Measurements from ENCODE around the gene MACROD1. TPM values are rescaled to one million over a fixed set of nuclear protein-coding genes. Genes with fewer than 3 reads are reported as not detected.
A peak's percentile ranks its signal among the peaks of the same experiment; 100 is the strongest.

Gene MACROD1
- total and polyA plus RNA-seq, 2 of the 13 experiments (the other 11 are each of a cell fraction or from before 2014, with no cell fraction given), result 23.1 to 34.5 TPM

DNA sequence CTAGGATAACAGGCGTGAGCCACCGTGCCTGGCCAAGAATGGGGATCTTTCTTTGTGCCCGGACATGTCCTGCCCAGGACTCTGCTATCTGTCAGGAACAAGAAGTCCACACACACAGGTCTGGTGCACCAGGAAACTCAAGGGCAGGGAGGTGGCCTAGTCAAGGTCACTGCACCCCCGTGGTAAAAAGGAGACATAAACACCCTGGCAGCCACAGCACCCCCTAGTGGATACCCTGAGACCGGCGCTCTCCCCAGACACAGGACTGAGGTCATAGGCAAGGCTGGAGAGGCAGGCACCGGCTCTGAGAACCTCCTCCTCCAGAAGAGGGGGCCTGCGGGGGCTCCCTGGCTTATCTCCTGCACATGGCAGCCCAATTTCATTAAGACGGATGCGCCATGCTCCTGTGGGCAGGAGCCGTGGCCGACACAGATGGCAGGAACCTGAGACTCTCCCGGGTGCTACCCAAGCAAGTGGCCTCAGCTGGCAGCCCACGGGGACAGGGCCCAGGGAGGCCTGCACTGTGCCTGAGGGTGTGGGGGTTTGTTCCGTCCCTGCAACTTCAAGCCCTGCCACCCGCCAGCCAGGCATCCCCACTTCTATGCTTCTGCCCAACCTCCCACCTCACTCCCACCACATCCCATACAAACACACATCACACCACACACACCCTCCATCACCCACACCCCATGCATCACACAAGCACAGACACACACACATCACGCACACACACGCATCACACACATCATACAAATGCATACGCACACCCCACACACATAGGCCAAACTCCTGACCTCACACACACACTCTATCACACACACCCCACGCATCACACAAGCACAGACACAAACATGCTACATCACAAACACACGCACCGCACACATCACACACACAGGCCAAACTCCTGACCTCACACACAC, 19.6 kb downstream of the MACROD1 start (continued):
- TF ChIP-seq, protein P1, sequence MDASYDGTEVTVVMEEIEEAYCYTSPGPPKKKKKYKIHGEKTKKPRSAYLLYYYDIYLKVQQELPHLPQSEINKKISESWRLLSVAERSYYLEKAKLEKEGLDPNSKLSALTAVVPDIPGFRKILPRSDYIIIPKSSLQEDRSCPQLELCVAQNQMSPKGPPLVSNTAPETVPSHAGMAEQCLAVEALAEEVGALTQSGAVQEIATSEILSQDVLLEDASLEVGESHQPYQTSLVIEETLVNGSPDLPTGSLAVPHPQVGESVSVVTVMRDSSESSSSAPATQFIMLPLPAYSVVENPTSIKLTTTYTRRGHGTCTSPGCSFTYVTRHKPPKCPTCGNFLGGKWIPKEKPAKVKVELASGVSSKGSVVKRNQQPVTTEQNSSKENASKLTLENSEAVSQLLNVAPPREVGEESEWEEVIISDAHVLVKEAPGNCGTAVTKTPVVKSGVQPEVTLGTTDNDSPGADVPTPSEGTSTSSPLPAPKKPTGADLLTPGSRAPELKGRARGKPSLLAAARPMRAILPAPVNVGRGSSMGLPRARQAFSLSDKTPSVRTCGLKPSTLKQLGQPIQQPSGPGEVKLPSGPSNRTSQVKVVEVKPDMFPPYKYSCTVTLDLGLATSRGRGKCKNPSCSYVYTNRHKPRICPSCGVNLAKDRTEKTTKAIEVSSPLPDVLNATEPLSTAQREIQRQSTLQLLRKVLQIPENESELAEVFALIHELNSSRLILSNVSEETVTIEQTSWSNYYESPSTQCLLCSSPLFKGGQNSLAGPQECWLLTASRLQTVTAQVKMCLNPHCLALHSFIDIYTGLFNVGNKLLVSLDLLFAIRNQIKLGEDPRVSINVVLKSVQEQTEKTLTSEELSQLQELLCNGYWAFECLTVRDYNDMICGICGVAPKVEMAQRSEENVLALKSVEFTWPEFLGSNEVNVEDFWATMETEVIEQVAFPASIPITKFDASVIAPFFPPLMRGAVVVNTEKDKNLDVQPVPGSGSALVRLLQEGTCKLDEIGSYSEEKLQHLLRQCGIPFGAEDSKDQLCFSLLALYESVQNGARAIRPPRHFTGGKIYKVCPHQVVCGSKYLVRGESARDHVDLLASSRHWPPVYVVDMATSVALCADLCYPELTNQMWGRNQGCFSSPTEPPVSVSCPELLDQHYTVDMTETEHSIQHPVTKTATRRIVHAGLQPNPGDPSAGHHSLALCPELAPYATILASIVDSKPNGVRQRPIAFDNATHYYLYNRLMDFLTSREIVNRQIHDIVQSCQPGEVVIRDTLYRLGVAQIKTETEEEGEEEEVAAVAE (CRISPR knock-in tag; IDR thresholded peaks at IDR 0.05; ENCODE audit: borderline replicate concordance), result no peak
- TF ChIP-seq ZNF10 (CRISPR knock-in tag; IDR thresholded peaks at IDR 0.05; ENCODE audit: borderline replicate concordance, low read depth) (no peak), ELF3 (CRISPR knock-in tag; IDR thresholded peaks at IDR 0.05) (0 out of 2 replicates have a peak, but pooled peaks have one; percentile 40), KDM4B (CRISPR knock-in tag; IDR thresholded peaks at IDR 0.05) (no peak), HNRNPL (IDR thresholded peaks at IDR 0.05; ENCODE audit: low read depth, low read length) (0 out of 2 replicates have a peak, but pooled peaks have one; percentile 35), ZBTB49 (CRISPR knock-in tag; IDR thresholded peaks at IDR 0.05; ENCODE audit: borderline replicate concordance) (no peak), MYC (CRISPR knock-in tag; IDR thresholded peaks at IDR 0.05; ENCODE audit: borderline replicate concordance) (peak; percentile 31; the same call in 1 of the 2 replicates), JUN (CRISPR knock-in tag; IDR thresholded peaks at IDR 0.05) (no peak), TBL1XR1 (IDR thresholded peaks at IDR 0.05; ENCODE audit: borderline replicate concordance, low read length, partially characterized antibody) (no peak), RARA (CRISPR knock-in tag; IDR thresholded peaks at IDR 0.05) (0 out of 2 replicates have a peak, but pooled peaks have one; percentile 16), ZNF761 (CRISPR knock-in tag; conservative IDR thresholded peaks at IDR 0.05) (no peak), ZFY (CRISPR knock-in tag; IDR thresholded peaks at IDR 0.05) (no peak), ZBTB38 (CRISPR knock-in tag; IDR thresholded peaks at IDR 0.05) (peak; percentile 18; the same call in 1 of the 2 replicates)
- TF ChIP-seq, protein P2, sequence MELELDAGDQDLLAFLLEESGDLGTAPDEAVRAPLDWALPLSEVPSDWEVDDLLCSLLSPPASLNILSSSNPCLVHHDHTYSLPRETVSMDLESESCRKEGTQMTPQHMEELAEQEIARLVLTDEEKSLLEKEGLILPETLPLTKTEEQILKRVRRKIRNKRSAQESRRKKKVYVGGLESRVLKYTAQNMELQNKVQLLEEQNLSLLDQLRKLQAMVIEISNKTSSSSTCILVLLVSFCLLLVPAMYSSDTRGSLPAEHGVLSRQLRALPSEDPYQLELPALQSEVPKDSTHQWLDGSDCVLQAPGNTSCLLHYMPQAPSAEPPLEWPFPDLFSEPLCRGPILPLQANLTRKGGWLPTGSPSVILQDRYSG (CRISPR knock-in tag; IDR thresholded peaks at IDR 0.05), result no peak

Data from HepG2 (cell line).